ENCODE data around the gene SCG3. TPM values are rescaled to one million over a fixed set of nuclear protein-coding genes. Genes with fewer than 3 reads are reported as not detected.

Gene SCG3
- polyA plus RNA-seq, 1 donor (not counting 4 experiments of a cell fraction or from before 2014, with no cell fraction given), result not detected

- no peaks in the 10 kb centered on the region for H3K27me3 ChIP-seq (ENCODE audit: control insufficient read depth, extremely low read depth, insufficient read depth, low read length)
These were observed 75.2 kb downstream of the SCG3 start for GRCh38 chr15:51756482-51756881.

DNA sequence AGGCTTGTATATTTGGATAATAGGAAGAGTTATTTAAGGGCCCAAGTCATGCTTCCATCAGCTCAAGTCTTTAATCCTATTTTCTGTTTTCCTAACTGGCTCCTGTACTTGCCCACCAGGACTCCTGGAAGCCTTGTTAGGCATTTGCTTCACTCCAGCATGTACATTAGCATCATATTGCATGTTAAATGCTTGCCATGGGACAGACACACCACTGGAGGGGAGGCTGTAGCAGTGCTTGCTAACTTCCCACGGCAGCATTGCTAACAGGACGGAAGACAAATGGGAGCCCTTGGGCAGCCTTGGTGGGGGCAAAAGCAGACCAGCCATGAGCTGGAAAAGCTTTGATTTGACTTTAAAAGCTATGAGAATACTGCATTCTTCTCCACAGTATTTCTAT lies 76.1 kb downstream of the SCG3 start:
- Histone ChIP-seq H3K79me2 (ENCODE audit: control insufficient read depth, insufficient read depth, low read length) (no peaks in the 10 kb centered on the region), H3K4me3 (ENCODE audit: control insufficient read depth in 2 of 3, extremely low read depth in 1 of 3, insufficient read depth in 2 of 3, low read depth in 1 of 3, low read length in 3 of 3) (no peak overlapping the region), H4K20me1 (ENCODE audit: control insufficient read depth, extremely low read depth, insufficient read depth, low read length) (no peaks in the 10 kb centered on the region), H3K9me1 (ENCODE audit: control insufficient read depth, extremely low read depth, insufficient read depth, low read length) (no peaks in the 10 kb centered on the region), H3K36me3 (ENCODE audit: control insufficient read depth in 2 of 2, extremely low read depth in 1 of 2, insufficient read depth in 2 of 2, low read length in 2 of 2) (no peaks in the 10 kb centered on the region), H3K9me3 (ENCODE audit: control insufficient read depth, low read depth, low read length) (no peaks in the 10 kb centered on the region), H3K4me2 (ENCODE audit: control insufficient read depth, extremely low read depth, insufficient read depth, low read depth, low read length) (no peak overlapping the region), H3K9ac (ENCODE audit: control insufficient read depth, extremely low read depth, insufficient read depth, low read length) (no peak overlapping the region), H3K4me1 (ENCODE audit: control insufficient read depth, extremely low read depth, insufficient read depth, low read length) (peaks cover 2% of the 10 kb centered on the region), H3K27me3 (ENCODE audit: control insufficient read depth, extremely low read depth, insufficient read depth, low read length) (no peaks in the 10 kb centered on the region), H3K27ac (ENCODE audit: control insufficient read depth, insufficient read depth, low read length) (no peak overlapping the region), H2AFZ (ENCODE audit: control insufficient read depth, low read length) (no peak overlapping the region)
- dilution Hi-C loops (cut with MboI; ENCODE audit: extremely low pct_ligation_motif_present, low sequenced_read_pairs), result no loop called here
- TF ChIP-seq, protein P1, sequence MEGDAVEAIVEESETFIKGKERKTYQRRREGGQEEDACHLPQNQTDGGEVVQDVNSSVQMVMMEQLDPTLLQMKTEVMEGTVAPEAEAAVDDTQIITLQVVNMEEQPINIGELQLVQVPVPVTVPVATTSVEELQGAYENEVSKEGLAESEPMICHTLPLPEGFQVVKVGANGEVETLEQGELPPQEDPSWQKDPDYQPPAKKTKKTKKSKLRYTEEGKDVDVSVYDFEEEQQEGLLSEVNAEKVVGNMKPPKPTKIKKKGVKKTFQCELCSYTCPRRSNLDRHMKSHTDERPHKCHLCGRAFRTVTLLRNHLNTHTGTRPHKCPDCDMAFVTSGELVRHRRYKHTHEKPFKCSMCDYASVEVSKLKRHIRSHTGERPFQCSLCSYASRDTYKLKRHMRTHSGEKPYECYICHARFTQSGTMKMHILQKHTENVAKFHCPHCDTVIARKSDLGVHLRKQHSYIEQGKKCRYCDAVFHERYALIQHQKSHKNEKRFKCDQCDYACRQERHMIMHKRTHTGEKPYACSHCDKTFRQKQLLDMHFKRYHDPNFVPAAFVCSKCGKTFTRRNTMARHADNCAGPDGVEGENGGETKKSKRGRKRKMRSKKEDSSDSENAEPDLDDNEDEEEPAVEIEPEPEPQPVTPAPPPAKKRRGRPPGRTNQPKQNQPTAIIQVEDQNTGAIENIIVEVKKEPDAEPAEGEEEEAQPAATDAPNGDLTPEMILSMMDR (optimal IDR thresholded peaks at IDR 0.05 in 1 of 3, IDR thresholded peaks at IDR 0.05 in 1 of 3, conservative IDR thresholded peaks at IDR 0.05 in 1 of 3; ENCODE audit: extremely low read depth in 1 of 3, insufficient read depth in 2 of 3, low read length in 3 of 3), result no peak
- TF ChIP-seq EZH2 (IDR thresholded peaks at IDR 0.05; ENCODE audit: low read length), result no peak
- FAIRE-seq, result no peak
- DNase-seq (ENCODE audit: low read depth, low spot score), result no peak

More at GRCh38 chr15:51756482-51756881, 75.2 kb downstream of the SCG3 start:
- dilution Hi-C loops (cut with MboI; ENCODE audit: extremely low pct_ligation_motif_present, low sequenced_read_pairs), result no loop called here
- FAIRE-seq, result no peak
- Histone ChIP-seq H2AFZ (ENCODE audit: control insufficient read depth, low read length) (no peak overlapping the region), H3K4me1 (ENCODE audit: control insufficient read depth, extremely low read depth, insufficient read depth, low read length) (peaks cover 4% of the 10 kb centered on the region), H3K9ac (ENCODE audit: control insufficient read depth, extremely low read depth, insufficient read depth, low read length) (no peak overlapping the region), H4K20me1 (ENCODE audit: control insufficient read depth, extremely low read depth, insufficient read depth, low read length) (no peaks in the 10 kb centered on the region), H3K9me3 (ENCODE audit: control insufficient read depth, low read depth, low read length) (no peaks in the 10 kb centered on the region), H3K27ac (ENCODE audit: control insufficient read depth, insufficient read depth, low read length) (no peak overlapping the region), H3K79me2 (ENCODE audit: control insufficient read depth, insufficient read depth, low read length) (no peaks in the 10 kb centered on the region), H3K4me3 (ENCODE audit: control insufficient read depth in 2 of 3, extremely low read depth in 1 of 3, insufficient read depth in 2 of 3, low read depth in 1 of 3, low read length in 3 of 3) (no peak overlapping the region), H3K9me1 (ENCODE audit: control insufficient read depth, extremely low read depth, insufficient read depth, low read length) (no peaks in the 10 kb centered on the region), H3K36me3 (ENCODE audit: control insufficient read depth in 2 of 2, extremely low read depth in 1 of 2, insufficient read depth in 2 of 2, low read length in 2 of 2) (no peaks in the 10 kb centered on the region), H3K4me2 (ENCODE audit: control insufficient read depth, extremely low read depth, insufficient read depth, low read depth, low read length) (no peak overlapping the region)
- no peak for DNase-seq (ENCODE audit: low read depth, low spot score)
- TF ChIP-seq, protein P1 (optimal IDR thresholded peaks at IDR 0.05 in 1 of 3, IDR thresholded peaks at IDR 0.05 in 1 of 3, conservative IDR thresholded peaks at IDR 0.05 in 1 of 3; ENCODE audit: extremely low read depth in 1 of 3, insufficient read depth in 2 of 3, low read length in 3 of 3), result no peak
- TF ChIP-seq EZH2 (IDR thresholded peaks at IDR 0.05; ENCODE audit: low read length), result no peak
